ENCODE measurements around the gene MAPKAPK3. TPM values are rescaled to one million over a fixed set of nuclear protein-coding genes. Genes with fewer than 3 reads are reported as not detected.
A peak's percentile ranks its signal among the peaks of the same experiment; 100 is the strongest.

The MAPKAPK3 gene
- total RNA-seq, 1 donor from 2014 or later = 60.8 TPM

- ATAC-seq = no peak
- H3K4me3 ChIP-seq = no peak overlapping the region
Measured at GRCh38 chr3:50651445-50651844, 34.5 kb downstream of the MAPKAPK3 start.

GRCh38 chr3:50651920-50652529 is 35.1 kb downstream of the MAPKAPK3 start:
- Histone ChIP-seq H3K27me3 (no peaks in the 10 kb centered on the region), H3K4me1 (no peaks in the 10 kb centered on the region), H3K27ac (no peak overlapping the region), H3K9me3 (no peaks in the 10 kb centered on the region), H3K4me3 (no peak overlapping the region), H3K36me3 (peaks cover 16% of the 10 kb centered on the region)
- TF ChIP-seq CTCF (IDR thresholded peaks at IDR 0.05) = no peak
- intact Hi-C loops (cut with DNase I) = no loop called here
- ATAC-seq (no peak), DNase-seq (no peak)

More at GRCh38 chr3:50651445-50651844, 34.5 kb downstream of the MAPKAPK3 start:
- H3K27ac ChIP-seq = no peak overlapping the region
- no peak for TF ChIP-seq CTCF (IDR thresholded peaks at IDR 0.05)
- H3K4me1 ChIP-seq = no peaks in the 10 kb centered on the region
- no peaks in the 10 kb centered on the region for H3K9me3 ChIP-seq
- H3K36me3 ChIP-seq = peaks cover 22% of the 10 kb centered on the region
- H3K27me3 ChIP-seq = no peaks in the 10 kb centered on the region
- DNase-seq = no peak
- intact Hi-C loops (cut with DNase I) = no loop called here

- TF ChIP-seq CTCF (IDR thresholded peaks at IDR 0.05) = peak; percentile 47
- H3K4me1 ChIP-seq = no peaks in the 10 kb centered on the region
- ATAC-seq = peak; percentile 79
- H3K27ac ChIP-seq = no peak overlapping the region
- H3K4me3 ChIP-seq = no peak overlapping the region
- DNase-seq = peak; percentile 75
- no peaks in the 10 kb centered on the region for H3K27me3 ChIP-seq
- peaks cover 9% of the 10 kb centered on the region for H3K36me3 ChIP-seq
- intact Hi-C loops (cut with DNase I) = no loop called here
- H3K9me3 ChIP-seq = no peaks in the 10 kb centered on the region
Measured at GRCh38 chr3:50652709-50653108, 35.8 kb downstream of the MAPKAPK3 start.

GRCh38 chr3:50653937-50654595 is 37.1 kb downstream of the MAPKAPK3 start:
- no peak for TF ChIP-seq CTCF (IDR thresholded peaks at IDR 0.05)
- no peaks in the 10 kb centered on the region for H3K36me3 ChIP-seq
- no peaks in the 10 kb centered on the region for H3K4me1 ChIP-seq
- no peaks in the 10 kb centered on the region for H3K9me3 ChIP-seq
- peak; percentile 32 for DNase-seq
- H3K4me3 ChIP-seq = no peak overlapping the region
- H3K27ac ChIP-seq = no peak overlapping the region
- no peaks in the 10 kb centered on the region for H3K27me3 ChIP-seq
- no peak for ATAC-seq
- intact Hi-C loops (cut with DNase I) = no loop called here

- H3K27me3 ChIP-seq = no peaks in the 10 kb centered on the region
- H3K4me1 ChIP-seq = no peaks in the 10 kb centered on the region
- H3K4me3 ChIP-seq = no peak overlapping the region
- TF ChIP-seq CTCF (IDR thresholded peaks at IDR 0.05) = no peak
- H3K9me3 ChIP-seq = no peaks in the 10 kb centered on the region
- H3K36me3 ChIP-seq = no peaks in the 10 kb centered on the region
- no peak for ATAC-seq
- intact Hi-C loops (cut with DNase I) = no loop called here
- H3K27ac ChIP-seq = no peak overlapping the region
- DNase-seq = peak; percentile 34
Measured at GRCh38 chr3:50655009-50655830, 38.3 kb downstream of the MAPKAPK3 start.

Measured in upper lobe of right lung (tissue), 1 donor.